Panc1 (cell line): ENCODE results near the gene SYNCRIP. TPM values are rescaled to one million over a fixed set of nuclear protein-coding genes. Genes with fewer than 3 reads are reported as not detected.

Experiments used
- ATAC-seq: fragments of 200-7000 bp; cut with Tn5 transposase; 2 replicates; pipeline ENCODE4 v1.9.1; 2020; ENCODE audit warnings: mild to moderate bottlenecking, moderate library complexity
- BruUV-seq: library from RNA; stranded (reverse); fragments of 400-500 nt; replicated peaks from 2 replicates; lab custom pipeline; 2021; lab: Mats Ljungman, UMichigan
- CTCF ChIA-PET: fragments of 300-600 bp; sonication (Branson Sonifier 250); formaldehyde crosslinking; loops from one replicate; lab custom pipeline; 2022; ENCODE audit warnings: antibody characterized with exemption; lab: Charles Lee
- POLR2A ChIA-PET: fragments of 300-600 bp; sonication (Branson Sonifier 250); formaldehyde crosslinking; loops from one replicate; lab custom pipeline; 2022; ENCODE audit warnings: antibody characterized with exemption; lab: Charles Lee
- DNase-seq: peaks from one replicate; pipeline ENCODE4 v3.0.0-alpha.2; 2010; ENCODE audit warnings: low read depth, low spot score
- H3K27ac ChIP-seq: 2 replicates; pipeline ENCODE4 v1.5.1; 2011; ENCODE audit warnings: mild to moderate bottlenecking, low read length, inconsistent platforms
- H3K27me3 ChIP-seq: fragments of 200-500 bp; sonication (Bioruptor generic); 2 replicates; pipeline ENCODE4 v1.6.0; 2014; ENCODE audit warnings: low read length, inconsistent platforms; ENCODE audit not compliant: control insufficient read depth, insufficient read depth
- H3K36me3 ChIP-seq: fragments of 200-500 bp; sonication (Bioruptor generic); 2 replicates; pipeline ENCODE4 v1.5.1; 2014; ENCODE audit warnings: inconsistent platforms, mild to moderate bottlenecking, low read length, moderate library complexity; ENCODE audit not compliant: control insufficient read depth, insufficient read depth
- H3K4me1 ChIP-seq: 2 replicates; pipeline ENCODE4 v1.5.1; 2011; ENCODE audit warnings: inconsistent platforms, mild to moderate bottlenecking, low read length, moderate library complexity; ENCODE audit not compliant: control insufficient read depth, insufficient read depth
- H3K4me3 ChIP-seq, 2 experiments: 2 replicates each; pipeline ENCODE4 v1.5.1; 2011 to 2012; ENCODE audit warnings: low read depth in 2 of 2, low read length in 2 of 2, mild to moderate bottlenecking in 2 of 2, inconsistent platforms in 1 of 2, moderate library complexity in 1 of 2
- H3K9me3 ChIP-seq: fragments of 200-500 bp; sonication (Bioruptor generic); 2 replicates; pipeline ENCODE4 v1.5.1; 2014; ENCODE audit warnings: low read depth, mild to moderate bottlenecking, inconsistent platforms, low read length, moderate library complexity; ENCODE audit not compliant: control insufficient read depth, insufficient read depth
- POLR2AphosphoS5 ChIP-seq: IDR thresholded peaks from 2 replicates; pipeline ENCODE4 v1.6.1; 2012; ENCODE audit warnings: mild to moderate bottlenecking, low read depth, low read length, moderate library complexity
- REST ChIP-seq, 2 experiments: IDR thresholded peaks; 2 replicates each; pipeline ENCODE4 v1.6.1; 2011 to 2012; ENCODE audit warnings: low read depth in 2 of 2, control low read depth in 1 of 2, low read length in 1 of 2, mild to moderate bottlenecking in 1 of 2, moderate library complexity in 1 of 2; ENCODE audit not compliant: insufficient read depth in 1 of 2
- SIN3A ChIP-seq: IDR thresholded peaks from 2 replicates; pipeline ENCODE4 v1.6.1; 2012; ENCODE audit warnings: low read depth, mild to moderate bottlenecking, low read length, moderate library complexity, borderline replicate concordance; ENCODE audit not compliant: insufficient read depth
- TCF7L2 ChIP-seq: IDR thresholded peaks from 2 replicates; pipeline ENCODE4 v1.6.1; 2011; ENCODE audit warnings: mild to moderate bottlenecking, low read depth, low read length, inconsistent platforms
- in situ Hi-C: cut with HindIII; loops from 2 replicates; pipeline ENCODE4 v1.10.0; 2016; ENCODE audit warnings: low sequenced_read_pairs, low pct_unique_long_range_greater_than_20kb
- intact Hi-C: fragments of 100-400 bp; cut with micrococcal nuclease; formaldehyde crosslinking; loops from one replicate; pipeline ENCODE4 v1.10.0; 2022; ENCODE audit not compliant: unreplicated experiment
- total RNA-seq: library from RNA; stranded (reverse); gene quantifications from one replicate; pipeline ENCODE4 v1.2.1, GENCODE V29; 2021; ENCODE audit not compliant: unreplicated experiment
- TF ChIP-seq, protein P1 (sequence below): fragments of 450-650 bp; IDR thresholded peaks from 2 replicates; pipeline ENCODE4 v1.5.1; 2017; ENCODE audit warnings: mild to moderate bottlenecking

SYNCRIP gene
- total RNA-seq, 1 experiment from 2014 or later, result 141 TPM

DNA sequence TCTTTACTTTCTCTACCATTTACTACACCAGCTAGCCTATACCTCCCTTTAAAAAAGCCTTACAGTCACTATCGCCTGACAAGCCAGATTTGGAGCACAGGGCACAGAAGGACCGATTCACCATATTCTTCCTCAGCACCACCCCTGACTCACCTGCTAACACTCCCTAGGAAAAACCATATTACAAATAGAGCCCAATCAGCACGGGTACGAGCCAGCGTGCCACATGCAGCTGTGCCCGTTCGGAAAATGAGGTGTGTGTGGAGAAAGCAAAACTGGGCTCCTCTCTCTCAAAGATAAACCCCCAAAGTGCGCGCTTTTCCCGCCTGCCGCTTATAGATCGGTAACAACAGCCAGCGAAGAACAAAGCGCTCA is 1.2 kb downstream of the SYNCRIP start:
- Histone ChIP-seq H3K36me3 (peaks cover 42% of the 10 kb centered on the region), H3K27ac (peak overlapping the region; percentile 95), H3K4me1 (peaks cover 21% of the 10 kb centered on the region; the same call in 1 of the 2 replicates), H3K9me3 (no peaks in the 10 kb centered on the region), H3K27me3 (no peaks in the 10 kb centered on the region), H3K4me3 (peak overlapping the region; percentile 79 to 91)
- intact Hi-C loops (no loop called here), in situ Hi-C loops (no loop called here)
- DNase-seq, result no peak
- BruUV-seq, result no TSS peak
- POLR2A ChIA-PET, result no interaction called here
- CTCF ChIA-PET, result no interaction called here
- ATAC-seq, result no peak
- TF ChIP-seq REST (IDR thresholded peaks at IDR 0.05; ENCODE audit: insufficient read depth in 1 of 2, low read depth in 2 of 2, low read length in 1 of 2), result no peak
- TF ChIP-seq SIN3A, result no peak

DNA sequence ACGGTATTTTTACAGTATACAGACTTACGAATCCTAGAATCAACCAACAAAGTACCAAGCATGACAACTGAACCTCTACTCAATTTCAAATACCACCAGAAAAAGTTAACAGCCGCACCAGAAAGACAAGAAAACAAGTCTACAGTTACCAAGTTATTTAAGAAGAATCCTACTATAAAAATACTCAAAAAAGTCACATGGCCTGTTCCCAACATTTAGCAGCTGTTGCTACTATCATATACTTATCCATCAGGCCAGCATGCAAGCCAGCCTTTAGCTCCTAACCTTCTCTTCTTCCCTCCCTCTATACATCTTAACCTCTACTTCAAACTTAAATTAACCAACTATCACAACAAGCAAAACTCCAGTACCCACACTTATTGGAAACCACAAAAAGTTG is 1.9 kb downstream of the SYNCRIP start:
- Histone ChIP-seq H3K9me3 (no peaks in the 10 kb centered on the region), H3K4me3 (peak overlapping the region; percentile 79 to 91), H3K36me3 (peaks cover 48% of the 10 kb centered on the region), H3K27me3 (no peaks in the 10 kb centered on the region), H3K27ac (peak overlapping the region; percentile 95), H3K4me1 (peaks cover 21% of the 10 kb centered on the region; the same call in 1 of the 2 replicates)
- ATAC-seq (no peak), DNase-seq (no peak)
- in situ Hi-C loops, result no loop called here
- ChIA-PET CTCF (no interaction called here), POLR2A (interaction anchor here (0.8 to 1.0 kb wide), 2 partner anchors 34 to 38 kb away, joined by 4 to 6 read pairs; no protein-coding TSS in a partner anchor)
- BruUV-seq, result no TSS peak
- intact Hi-C loops, result no loop called here
- TF ChIP-seq, protein P1, sequence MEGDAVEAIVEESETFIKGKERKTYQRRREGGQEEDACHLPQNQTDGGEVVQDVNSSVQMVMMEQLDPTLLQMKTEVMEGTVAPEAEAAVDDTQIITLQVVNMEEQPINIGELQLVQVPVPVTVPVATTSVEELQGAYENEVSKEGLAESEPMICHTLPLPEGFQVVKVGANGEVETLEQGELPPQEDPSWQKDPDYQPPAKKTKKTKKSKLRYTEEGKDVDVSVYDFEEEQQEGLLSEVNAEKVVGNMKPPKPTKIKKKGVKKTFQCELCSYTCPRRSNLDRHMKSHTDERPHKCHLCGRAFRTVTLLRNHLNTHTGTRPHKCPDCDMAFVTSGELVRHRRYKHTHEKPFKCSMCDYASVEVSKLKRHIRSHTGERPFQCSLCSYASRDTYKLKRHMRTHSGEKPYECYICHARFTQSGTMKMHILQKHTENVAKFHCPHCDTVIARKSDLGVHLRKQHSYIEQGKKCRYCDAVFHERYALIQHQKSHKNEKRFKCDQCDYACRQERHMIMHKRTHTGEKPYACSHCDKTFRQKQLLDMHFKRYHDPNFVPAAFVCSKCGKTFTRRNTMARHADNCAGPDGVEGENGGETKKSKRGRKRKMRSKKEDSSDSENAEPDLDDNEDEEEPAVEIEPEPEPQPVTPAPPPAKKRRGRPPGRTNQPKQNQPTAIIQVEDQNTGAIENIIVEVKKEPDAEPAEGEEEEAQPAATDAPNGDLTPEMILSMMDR, result no peak
- TF ChIP-seq REST (IDR thresholded peaks at IDR 0.05; ENCODE audit: insufficient read depth in 1 of 2, low read depth in 2 of 2, low read length in 1 of 2) (no peak), TCF7L2 (no peak), SIN3A (no peak), POLR2AphosphoS5 (no peak)
